HepG2 (cell line): ENCODE data around the gene ALPK3.

Experiments used
- EP300 ChIP-seq, 3 experiments: sonication (generic) in 1 of 3; formaldehyde crosslinking in 1 of 3; IDR thresholded peaks; 2 replicates each; pipeline versions ENCODE4 v1.5.1 to v1.6.1; 2011 to 2020; ENCODE audit warnings: low read depth in 2 of 3, low read length in 2 of 3, borderline replicate concordance in 1 of 3, improper control_type of control experiment in 1 of 3, mild to moderate bottlenecking in 1 of 3, missing genetic modification reagents in 1 of 3, moderate library complexity in 1 of 3
- MEF2D ChIP-seq: sonication (generic); formaldehyde crosslinking; IDR thresholded peaks from 2 replicates; pipeline ENCODE4 v1.5.1; 2020; ENCODE audit warnings: mild to moderate bottlenecking, missing genetic modification reagents
- NR2F1 ChIP-seq, 2 experiments: fragments of 450-650 bp in 1 of 2; formaldehyde crosslinking in 1 of 2; IDR thresholded peaks; 2 replicates each; pipeline versions ENCODE4 v1.5.0 to v1.6.1; 2016 to 2020; ENCODE audit warnings: mild to moderate bottlenecking in 1 of 2, missing compliant biosample characterization in 1 of 2, missing genetic modification reagents in 1 of 2, moderate library complexity in 1 of 2
- RBM39 ChIP-seq: fragments of 200-400 bp; formaldehyde crosslinking; IDR thresholded peaks from one replicate; pipeline ENCODE4 v1.6.1; 2018; ENCODE audit warnings: antibody characterized with exemption, mild to moderate bottlenecking, low read depth, low read length; ENCODE audit not compliant: poor library complexity, severe bottlenecking
- SMAD3 ChIP-seq: sonication (generic); formaldehyde crosslinking; IDR thresholded peaks from 2 replicates; pipeline ENCODE4 v1.4.0; 2020; ENCODE audit warnings: missing genetic modification reagents
- TBX3 ChIP-seq: fragments of 450-650 bp; IDR thresholded peaks from 2 replicates; pipeline ENCODE4 v1.6.1; 2017; ENCODE audit warnings: antibody characterized with exemption, mild to moderate bottlenecking, inconsistent platforms, borderline replicate concordance
- ZNF317 ChIP-seq: sonication (generic); formaldehyde crosslinking; IDR thresholded peaks from 2 replicates; pipeline ENCODE4 v1.5.0; 2020; ENCODE audit warnings: mild to moderate bottlenecking, missing genetic modification reagents
- ZNF460 ChIP-seq: sonication (generic); formaldehyde crosslinking; IDR thresholded peaks from 2 replicates; pipeline ENCODE4 v1.5.1; 2020; ENCODE audit warnings: missing genetic modification reagents, mild to moderate bottlenecking, borderline replicate concordance
- TF ChIP-seq, protein P1 (sequence below): sonication (generic); formaldehyde crosslinking; IDR thresholded peaks from 2 replicates; pipeline ENCODE4 v1.5.0; 2020; ENCODE audit warnings: mild to moderate bottlenecking, missing genetic modification reagents, moderate library complexity
- TF ChIP-seq, protein P2 (sequence below): sonication (generic); formaldehyde crosslinking; IDR thresholded peaks from 2 replicates; pipeline ENCODE4 v1.5.0; 2020; ENCODE audit warnings: mild to moderate bottlenecking, missing genetic modification reagents, borderline replicate concordance

DNA sequence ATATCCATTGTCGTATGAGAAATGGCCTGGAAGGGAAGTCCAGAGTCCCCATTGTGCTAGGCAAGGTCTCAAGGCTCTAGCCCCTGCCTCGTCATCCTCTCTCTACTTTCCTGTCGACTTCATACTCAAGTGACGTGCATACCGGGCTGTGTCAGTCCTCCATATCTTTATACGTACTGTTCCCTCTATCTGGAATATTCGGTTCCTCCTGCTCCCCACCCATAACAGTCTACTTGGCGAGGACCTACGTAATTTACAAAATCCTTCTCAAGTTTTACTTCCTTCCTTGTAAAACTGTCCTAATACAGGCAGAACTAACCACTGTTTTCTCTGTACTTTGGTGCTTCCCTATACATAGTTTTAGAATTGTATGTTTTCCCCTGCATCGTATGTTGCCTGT is 2.2 kb upstream of the ALPK3 start:
- TF ChIP-seq ZNF460 (no peak), SMAD3 (CRISPR knock-in tag) (no peak), EP300 (IDR thresholded peaks at IDR 0.05; ENCODE audit: low read depth in 2 of 2, low read length in 2 of 2) (no peak), EP300 (CRISPR knock-in tag; IDR thresholded peaks at IDR 0.05; ENCODE audit: borderline replicate concordance) (no peak), ZNF317 (CRISPR knock-in tag) (no peak), TBX3 (no peak), NR2F1 (CRISPR knock-in tag; IDR thresholded peaks at IDR 0.05) (no peak), MEF2D (CRISPR knock-in tag) (no peak), RBM39 (no peak)
- TF ChIP-seq, protein P1, sequence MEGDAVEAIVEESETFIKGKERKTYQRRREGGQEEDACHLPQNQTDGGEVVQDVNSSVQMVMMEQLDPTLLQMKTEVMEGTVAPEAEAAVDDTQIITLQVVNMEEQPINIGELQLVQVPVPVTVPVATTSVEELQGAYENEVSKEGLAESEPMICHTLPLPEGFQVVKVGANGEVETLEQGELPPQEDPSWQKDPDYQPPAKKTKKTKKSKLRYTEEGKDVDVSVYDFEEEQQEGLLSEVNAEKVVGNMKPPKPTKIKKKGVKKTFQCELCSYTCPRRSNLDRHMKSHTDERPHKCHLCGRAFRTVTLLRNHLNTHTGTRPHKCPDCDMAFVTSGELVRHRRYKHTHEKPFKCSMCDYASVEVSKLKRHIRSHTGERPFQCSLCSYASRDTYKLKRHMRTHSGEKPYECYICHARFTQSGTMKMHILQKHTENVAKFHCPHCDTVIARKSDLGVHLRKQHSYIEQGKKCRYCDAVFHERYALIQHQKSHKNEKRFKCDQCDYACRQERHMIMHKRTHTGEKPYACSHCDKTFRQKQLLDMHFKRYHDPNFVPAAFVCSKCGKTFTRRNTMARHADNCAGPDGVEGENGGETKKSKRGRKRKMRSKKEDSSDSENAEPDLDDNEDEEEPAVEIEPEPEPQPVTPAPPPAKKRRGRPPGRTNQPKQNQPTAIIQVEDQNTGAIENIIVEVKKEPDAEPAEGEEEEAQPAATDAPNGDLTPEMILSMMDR (CRISPR knock-in tag), result no peak
- TF ChIP-seq, protein P2, sequence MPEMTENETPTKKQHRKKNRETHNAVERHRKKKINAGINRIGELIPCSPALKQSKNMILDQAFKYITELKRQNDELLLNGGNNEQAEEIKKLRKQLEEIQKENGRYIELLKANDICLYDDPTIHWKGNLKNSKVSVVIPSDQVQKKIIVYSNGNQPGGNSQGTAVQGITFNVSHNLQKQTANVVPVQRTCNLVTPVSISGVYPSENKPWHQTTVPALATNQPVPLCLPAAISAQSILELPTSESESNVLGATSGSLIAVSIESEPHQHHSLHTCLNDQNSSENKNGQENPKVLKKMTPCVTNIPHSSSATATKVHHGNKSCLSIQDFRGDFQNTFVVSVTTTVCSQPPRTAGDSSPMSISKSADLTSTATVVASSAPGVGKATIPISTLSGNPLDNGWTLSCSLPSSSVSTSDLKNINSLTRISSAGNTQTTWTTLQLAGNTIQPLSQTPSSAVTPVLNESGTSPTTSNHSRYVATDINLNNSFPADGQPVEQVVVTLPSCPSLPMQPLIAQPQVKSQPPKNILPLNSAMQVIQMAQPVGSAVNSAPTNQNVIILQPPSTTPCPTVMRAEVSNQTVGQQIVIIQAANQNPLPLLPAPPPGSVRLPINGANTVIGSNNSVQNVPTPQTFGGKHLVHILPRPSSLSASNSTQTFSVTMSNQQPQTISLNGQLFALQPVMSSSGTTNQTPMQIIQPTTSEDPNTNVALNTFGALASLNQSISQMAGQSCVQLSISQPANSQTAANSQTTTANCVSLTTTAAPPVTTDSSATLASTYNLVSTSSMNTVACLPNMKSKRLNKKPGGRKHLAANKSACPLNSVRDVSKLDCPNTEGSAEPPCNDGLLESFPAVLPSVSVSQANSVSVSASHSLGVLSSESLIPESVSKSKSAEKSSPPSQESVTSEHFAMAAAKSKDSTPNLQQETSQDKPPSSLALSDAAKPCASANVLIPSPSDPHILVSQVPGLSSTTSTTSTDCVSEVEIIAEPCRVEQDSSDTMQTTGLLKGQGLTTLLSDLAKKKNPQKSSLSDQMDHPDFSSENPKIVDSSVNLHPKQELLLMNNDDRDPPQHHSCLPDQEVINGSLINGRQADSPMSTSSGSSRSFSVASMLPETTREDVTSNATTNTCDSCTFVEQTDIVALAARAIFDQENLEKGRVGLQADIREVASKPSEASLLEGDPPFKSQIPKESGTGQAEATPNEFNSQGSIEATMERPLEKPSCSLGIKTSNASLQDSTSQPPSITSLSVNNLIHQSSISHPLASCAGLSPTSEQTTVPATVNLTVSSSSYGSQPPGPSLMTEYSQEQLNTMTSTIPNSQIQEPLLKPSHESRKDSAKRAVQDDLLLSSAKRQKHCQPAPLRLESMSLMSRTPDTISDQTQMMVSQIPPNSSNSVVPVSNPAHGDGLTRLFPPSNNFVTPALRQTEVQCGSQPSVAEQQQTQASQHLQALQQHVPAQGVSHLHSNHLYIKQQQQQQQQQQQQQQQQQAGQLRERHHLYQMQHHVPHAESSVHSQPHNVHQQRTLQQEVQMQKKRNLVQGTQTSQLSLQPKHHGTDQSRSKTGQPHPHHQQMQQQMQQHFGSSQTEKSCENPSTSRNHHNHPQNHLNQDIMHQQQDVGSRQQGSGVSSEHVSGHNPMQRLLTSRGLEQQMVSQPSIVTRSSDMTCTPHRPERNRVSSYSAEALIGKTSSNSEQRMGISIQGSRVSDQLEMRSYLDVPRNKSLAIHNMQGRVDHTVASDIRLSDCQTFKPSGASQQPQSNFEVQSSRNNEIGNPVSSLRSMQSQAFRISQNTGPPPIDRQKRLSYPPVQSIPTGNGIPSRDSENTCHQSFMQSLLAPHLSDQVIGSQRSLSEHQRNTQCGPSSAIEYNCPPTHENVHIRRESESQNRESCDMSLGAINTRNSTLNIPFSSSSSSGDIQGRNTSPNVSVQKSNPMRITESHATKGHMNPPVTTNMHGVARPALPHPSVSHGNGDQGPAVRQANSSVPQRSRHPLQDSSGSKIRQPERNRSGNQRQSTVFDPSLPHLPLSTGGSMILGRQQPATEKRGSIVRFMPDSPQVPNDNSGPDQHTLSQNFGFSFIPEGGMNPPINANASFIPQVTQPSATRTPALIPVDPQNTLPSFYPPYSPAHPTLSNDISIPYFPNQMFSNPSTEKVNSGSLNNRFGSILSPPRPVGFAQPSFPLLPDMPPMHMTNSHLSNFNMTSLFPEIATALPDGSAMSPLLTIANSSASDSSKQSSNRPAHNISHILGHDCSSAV (CRISPR knock-in tag), result no peak
